GM18861 (cell line): ENCODE measurements around the gene RAPGEF1.
A peak's percentile ranks its signal among the peaks of the same experiment; 100 is the strongest.
"Not testable (repeated sequence)": the region's sequence is repeated elsewhere in the genome, so short reads cannot be mapped to it uniquely, and the experiment has no call there.

Source experiments
- ATAC-seq: cut with Tn5 transposase; IDR thresholded peaks from one replicate; pipeline ENCODE4 v1.9.1; 2021; ENCODE audit not compliant: unreplicated experiment

The RAPGEF1 gene

DNA sequence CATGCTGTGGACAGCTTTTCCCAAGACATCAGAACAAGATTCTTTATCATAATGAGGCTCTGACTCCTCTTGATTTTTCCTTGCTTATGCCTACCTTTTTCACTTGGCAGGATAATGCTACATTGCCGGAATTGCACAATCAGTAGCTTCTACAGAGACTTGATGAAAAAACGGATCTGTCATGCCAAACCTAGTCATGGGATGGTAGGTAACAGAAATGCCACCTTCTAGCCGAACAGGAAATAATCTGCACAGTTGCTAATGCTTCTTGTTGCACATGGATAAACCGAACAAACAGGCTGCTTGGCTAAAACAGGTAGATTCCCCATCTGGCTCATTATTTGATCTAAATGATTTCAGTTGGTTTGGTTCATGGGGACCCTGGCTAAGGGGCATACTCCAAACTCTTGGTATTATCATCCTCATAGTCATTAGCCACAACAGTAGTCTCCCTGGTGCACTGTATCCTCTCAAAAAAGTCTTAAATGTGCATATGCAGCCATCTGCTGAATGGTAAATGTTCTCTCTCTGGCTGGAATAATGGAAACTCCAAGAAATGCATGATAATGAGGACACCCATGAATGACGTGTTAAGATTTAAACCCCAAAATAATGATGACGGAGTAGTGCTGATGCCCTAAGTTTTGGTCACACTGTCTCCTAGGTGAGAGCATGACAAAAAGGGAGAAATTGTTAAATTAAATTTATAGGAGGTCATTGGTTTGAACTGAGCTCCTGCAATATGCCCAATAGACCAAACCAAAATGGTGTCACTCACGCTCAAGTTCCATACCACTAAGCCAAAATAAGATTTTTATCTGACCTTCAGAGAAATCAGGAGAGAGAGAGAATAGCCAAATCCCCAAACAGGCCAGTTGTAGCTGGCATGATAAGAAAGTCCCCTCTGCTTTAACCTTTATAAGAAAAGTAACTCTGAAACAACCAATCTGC is 47.0 kb downstream of the RAPGEF1 start:
- no peak for ATAC-seq

DNA sequence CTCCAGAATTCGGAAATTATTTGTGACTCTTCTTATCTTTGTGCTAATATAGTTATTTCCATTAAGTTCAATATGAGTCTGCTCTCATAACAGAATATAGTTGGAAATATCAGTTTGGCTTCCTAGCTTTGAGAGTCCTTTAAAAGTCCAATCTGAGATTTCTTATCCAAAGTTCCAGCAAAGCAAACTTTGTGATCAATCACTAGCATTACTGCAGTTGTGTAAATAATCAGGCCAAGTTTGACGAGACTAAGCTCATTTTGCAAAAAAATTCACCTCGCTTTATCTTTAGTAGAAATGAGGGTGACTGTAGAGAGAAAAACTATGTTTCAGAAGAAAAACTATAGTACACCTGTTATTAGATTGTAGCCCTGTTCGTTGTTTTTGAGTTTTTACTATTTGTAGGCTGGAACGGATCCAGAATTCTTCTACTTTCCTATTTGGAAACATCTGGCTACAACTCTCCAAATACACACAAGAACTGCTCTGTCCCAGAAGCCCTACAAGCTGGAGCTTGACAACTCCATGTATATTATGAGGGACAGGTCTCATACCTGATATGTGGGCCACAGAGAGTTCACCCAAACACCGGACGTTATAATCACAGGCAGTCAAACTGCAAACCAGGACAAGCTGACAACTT is 47.8 kb downstream of the RAPGEF1 start:
- ATAC-seq, result no peak

DNA sequence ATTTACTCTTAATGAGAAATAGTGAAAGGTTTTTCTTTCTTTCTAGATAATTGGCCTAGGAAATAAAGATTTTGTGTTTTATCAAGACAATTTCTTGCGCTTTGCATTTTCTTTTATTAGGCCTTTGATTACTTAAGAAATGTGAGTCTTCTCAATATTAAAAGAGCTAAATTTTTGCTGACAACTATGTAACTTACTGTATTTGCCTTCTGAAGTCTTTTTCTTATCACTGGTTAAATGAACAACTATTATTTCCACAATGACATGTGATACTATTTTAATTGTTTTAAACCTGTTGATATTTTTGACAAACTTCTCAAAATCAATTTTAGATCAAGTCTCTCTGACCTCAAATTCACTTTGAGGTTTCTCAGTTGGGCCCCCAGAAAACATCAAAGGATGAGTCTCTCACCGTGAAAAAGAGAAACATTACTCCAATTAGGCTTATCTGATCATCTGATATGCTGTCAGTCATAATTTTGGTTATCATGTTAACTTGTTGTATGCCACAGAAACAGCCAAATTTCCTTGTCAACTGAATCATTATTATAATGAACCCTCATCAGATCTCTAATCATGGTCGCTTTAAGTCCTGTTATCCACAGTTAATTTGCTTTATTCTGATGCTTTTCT is 48.8 kb downstream of the RAPGEF1 start:
- ATAC-seq, result no peak

DNA sequence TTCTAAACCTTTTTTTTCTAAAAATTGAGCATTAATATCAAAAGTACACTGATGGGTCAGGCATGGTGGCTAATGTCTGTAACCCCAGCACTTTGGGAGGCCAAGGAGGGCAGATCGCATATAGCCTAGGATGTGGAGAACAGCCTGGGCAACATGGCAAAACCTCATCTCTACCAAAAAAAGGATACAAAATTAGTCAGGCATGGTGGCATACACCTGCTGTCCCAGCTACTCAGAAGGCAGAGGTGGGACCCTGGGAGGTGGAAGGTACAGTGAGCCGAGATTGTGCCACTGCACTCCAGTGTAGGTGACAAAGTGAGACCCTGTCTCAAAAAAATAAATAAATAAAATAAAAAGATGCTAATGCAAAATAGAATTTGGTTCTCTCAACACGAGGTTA is 49.4 kb downstream of the RAPGEF1 start:
- no peak for ATAC-seq

DNA sequence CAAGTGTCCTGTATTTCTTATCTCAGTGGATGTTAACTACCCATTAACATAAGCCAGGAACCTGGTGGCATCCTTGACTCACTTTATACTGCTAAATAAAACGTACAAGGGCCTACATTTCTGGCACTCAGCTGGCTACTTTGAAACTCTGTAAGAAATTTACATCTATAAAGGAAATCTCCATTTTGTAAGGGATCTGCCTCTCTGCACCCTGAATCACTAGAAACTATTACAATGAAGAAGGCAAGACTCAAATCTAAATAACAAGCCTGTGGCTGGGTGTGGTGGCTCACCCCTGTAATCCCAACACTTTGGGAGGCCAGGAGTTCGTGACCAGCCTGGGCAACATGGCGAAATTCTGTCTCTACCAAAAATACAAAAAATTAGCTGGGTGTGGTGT is 51.5 kb downstream of the RAPGEF1 start:
- ATAC-seq, result no peak

DNA sequence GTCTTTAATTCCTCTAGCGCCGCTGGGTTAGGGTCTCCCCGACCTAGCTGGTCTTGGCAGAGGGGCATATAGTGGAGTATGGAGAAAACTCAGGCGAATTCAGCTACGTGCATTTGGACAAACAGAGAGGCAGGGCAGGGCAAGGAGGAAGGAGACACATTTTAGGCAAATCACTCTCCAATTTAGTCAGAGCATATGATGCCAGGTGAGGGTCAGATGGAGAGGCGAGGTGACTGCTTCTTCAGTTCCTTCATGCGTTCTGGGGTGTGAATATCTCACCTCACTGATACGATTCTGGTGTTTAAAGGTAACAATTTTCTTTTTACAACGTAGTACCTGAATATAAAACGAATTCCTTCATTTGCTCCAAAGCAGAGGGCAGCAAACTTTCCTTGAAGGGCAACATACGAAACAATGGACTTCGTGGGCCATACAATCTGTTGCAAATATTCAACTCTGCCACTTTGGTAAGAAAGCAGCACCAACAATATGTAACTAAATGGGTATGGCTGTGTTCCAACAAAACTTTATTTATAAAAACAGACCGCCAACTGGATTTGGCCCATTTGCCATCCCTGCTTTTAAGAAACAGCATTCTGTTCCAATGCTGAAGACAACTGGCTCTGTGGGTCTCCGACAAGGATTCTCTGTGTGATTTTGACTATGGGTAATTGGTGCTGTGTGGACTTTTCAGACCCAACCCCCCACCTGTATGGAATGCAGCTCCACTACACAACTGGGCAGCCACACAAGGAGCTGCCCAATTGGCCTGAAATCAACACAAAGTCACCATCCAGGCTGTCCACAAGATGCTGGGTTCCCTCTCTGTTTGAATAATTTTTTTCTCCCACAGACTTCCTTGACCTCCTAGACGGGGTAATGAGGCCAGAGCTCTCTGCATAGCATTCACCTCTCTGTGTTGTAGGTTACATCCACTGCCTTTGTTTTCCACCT is 53.8 kb downstream of the RAPGEF1 start:
- ATAC-seq, result no peak

DNA sequence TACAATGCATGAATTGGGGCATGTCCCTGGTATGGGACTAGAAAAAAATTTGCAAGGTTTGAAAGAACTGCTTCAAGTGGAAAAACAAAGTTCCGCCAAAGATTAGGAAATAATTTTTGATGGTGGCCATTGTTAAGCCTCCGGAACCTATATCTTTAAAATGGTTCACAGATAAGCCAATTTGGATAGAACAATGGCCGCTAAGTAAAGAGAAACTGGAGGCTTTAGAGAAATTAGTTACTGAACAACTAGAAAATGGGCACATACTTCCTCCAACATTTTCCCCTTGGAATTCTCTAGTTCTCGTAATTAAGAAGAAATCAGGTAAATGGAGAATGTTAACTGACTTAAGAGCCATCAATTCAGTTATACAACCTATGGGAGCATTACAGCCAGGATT is 56.8 kb downstream of the RAPGEF1 start:
- not testable (repeated sequence) for ATAC-seq

DNA sequence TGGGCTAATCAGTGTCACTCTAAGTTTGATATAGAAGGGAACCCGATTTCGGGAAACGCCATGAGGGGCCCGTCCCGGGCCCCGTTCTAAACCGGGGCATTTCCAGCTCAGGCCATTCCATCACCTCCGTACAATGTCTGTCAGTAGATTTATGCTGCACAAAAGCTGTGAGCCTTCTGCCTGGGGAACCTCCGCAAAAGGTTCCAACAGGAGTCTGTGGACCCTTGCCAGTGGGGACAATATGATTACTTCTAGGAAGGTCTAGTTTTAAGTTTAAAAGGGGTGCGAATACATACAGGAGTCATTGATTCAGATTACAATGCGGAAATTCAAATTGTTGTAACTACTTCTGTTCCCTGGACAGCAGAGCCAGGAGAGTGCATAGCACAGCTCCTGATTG is 57.6 kb downstream of the RAPGEF1 start:
- no peak for ATAC-seq

DNA sequence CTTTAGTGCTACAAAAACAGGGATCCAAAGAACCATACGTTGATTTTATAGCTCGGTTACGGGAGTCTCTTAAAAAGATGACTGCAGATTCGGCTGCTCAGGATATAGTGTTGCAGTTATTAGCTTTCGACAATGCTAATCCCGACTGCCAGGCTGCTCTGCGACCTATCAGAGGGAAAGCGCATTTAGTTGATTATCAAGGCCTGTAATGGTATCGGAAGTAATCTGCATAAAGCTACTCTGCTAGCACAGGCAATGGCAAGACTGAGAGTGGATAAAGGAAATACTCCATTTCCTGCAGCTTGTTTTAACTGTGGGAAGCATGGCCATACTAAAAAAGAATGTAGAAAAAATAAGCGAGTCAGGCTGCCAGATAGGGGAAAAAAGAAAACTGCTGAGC is 58.0 kb downstream of the RAPGEF1 start:
- not testable (repeated sequence) for ATAC-seq

DNA sequence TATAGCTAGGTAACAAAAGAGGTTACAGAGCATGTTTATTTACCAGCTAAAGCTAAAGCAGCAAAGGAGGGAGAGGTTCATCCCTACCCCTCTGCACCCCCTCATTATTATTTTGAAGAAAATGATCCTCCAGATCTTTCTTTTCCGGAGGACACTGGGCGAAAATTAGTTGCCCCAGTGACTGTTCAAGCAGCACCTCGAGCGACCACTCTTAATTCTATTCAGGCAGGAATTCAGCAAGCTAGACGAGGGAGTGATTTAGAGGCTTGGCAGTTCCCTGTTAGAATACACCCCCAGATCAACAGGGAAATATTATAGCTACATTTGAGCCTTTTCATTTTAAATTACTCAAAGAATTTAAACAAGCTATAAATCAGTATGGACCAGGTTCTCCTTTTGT is 58.8 kb downstream of the RAPGEF1 start:
- not testable (repeated sequence) for ATAC-seq

DNA sequence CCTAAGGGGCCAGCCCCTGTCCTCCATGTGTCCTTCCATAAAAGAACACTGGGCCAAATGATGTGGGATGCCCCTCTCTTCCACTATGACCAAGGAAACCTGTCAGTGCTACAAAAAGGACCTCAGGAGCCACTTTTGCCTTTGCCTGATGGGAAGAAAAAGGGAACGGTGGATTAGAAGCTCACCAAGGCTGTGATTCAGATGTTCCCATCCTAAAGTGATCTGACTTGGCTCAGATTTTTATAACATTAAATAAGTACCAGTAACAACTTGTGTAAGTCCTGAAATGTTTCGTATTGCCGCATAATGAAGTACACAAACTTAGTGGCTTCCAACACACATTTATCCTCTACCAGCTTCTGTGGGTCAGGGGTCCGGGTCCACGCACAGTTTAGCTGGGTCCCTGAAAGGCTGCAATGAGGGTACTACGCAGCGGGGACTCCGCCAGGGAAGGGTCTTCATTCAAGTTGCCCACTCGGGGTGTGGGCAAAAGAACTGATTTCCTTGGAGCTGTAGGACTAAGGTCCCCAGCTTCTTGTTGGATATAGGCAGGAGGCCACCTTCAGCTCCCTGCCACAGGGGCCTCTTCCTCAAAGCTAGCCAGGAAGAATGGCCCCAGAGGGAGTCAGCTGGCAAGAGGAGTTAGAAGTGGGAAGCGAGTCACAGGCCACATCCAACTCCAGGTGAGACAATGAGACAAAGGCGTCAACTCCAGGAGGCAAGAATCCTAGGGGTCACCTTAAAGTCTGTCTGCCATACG is 60.4 kb downstream of the RAPGEF1 start:
- no peak for ATAC-seq

DNA sequence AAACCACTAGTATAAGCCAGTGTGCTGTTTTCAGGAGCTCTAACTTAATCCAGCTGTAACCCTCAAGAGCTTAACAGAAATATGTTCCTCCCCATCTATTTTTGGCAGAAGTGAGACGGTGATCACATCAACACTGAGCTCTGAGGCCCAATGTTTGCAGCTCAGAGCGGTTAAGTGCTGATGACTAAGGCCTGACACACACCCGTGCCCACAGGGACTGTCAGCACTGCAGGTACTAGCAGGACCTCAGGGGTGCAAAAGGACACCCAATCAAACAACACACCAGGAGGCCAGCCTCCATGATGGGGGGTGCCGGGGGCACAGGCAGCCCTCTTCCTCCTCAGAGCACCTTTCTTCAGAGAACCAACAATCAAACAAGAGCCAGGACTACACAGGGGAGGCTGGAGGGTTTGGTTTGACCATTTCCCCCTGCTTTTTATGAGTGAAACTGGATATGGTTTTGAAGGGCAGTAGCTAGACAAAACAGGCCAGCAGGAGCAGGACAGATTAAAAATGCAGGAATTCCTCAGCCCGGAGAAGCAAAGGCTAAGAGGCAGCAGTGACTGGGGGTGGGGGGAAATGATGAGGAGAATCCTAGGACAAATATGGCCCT is 61.3 kb downstream of the RAPGEF1 start:
- ATAC-seq, result peak; percentile 74

DNA sequence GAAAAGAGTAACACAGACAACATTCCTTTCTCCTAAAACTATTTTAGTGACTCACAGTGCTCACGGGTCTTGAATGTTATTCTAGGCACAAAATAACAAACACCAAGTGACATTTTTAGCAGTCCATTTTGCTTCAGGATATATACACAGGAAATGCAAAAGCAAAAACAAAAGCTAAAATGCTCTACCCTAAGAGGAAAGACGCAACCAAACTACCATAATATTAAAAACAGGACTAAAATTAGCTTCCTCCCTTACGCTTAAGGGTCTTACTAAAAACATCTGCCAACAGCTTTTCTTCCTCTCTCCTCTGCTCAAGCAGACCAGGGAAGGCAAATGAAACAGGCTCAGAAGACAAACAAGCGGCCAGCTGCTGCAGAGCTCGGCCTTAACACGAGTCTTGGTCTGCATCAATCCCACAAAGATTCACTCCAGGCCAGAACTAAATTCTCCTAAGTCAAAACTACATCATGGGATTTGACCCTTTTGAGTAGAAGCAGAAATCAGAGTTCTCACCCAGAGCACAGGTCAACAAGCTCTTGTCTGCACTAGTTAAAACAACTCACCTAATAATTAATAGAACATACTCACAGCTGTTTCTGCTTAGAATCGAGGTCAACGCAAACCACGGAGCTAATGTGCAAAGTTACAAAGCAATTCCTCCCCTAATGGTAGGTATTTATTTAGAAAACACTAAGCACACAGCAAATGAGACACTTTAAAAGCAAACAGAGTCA is 62.3 kb downstream of the RAPGEF1 start:
- peak; percentile 35 for ATAC-seq

DNA sequence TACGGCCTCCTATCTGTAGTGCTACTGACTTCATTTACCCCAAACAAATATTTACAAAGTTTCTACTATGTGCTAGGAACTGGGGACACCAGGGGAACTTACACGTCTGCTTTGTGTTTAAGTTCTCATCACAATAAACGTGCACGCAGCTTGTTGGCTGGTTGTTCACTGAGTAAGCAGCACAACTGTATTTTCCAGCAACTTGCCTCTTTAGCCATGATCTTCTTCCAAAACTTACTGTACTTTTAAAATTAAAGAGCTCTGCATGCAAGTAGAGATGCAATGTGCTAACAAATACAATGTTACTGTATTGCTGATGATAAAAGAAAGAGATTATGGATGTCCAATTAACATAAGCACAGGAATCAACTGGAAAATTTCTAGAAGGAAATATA is 62.8 kb downstream of the RAPGEF1 start:
- no peak for ATAC-seq

DNA sequence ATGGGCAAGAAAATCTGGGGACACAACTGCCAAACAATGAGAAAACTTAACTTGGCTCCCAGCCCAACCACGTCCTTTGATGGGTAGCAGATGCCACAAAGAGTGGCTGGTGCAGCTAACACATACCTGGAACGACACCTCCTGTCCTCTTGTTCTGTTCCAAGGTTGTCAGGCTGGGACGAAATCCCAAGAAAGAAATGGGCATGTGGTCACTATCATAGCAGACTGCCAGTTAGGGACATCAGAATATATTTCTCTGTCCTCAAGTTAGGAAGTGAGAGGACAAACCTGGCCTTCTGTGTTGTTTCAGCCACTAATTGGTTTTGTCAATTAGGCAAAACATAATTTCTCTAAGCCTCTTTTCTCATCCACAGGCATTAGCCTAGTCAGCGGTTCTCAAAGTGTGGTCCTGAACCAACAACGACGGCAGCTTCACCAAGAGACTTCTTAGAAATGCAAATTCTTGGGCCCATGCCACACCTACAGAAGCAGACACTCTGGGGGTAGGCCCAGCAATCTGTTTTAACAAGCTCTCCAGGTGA is 63.4 kb downstream of the RAPGEF1 start:
- ATAC-seq, result no peak

DNA sequence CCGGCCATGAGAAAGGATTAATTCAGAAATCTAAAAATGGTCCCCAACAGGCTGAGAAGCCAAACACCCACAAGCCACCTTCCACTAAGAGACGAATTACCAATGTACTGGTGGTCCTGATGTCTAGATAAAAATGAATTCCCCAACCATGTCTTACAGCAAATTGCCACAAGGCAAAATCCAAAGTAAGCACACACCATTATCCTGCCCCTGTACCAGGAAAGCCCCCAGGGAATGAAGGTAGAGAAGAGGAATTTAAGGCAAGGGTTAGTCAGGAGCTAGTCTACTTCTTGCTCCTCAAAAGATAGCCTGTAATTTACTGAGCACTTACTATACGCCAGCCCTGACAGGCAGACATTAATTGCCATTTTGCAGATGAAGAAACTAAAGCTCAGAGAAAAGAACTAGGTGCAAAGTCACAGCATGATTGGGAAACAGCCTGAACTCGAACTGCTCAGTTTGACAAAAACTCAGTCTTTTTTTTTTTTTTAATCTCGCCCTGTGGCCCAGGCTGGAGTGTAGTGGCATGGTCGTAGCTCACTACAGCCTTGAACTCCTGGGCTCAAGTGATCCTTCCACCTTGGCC is 64.3 kb downstream of the RAPGEF1 start:
- ATAC-seq, result no peak

DNA sequence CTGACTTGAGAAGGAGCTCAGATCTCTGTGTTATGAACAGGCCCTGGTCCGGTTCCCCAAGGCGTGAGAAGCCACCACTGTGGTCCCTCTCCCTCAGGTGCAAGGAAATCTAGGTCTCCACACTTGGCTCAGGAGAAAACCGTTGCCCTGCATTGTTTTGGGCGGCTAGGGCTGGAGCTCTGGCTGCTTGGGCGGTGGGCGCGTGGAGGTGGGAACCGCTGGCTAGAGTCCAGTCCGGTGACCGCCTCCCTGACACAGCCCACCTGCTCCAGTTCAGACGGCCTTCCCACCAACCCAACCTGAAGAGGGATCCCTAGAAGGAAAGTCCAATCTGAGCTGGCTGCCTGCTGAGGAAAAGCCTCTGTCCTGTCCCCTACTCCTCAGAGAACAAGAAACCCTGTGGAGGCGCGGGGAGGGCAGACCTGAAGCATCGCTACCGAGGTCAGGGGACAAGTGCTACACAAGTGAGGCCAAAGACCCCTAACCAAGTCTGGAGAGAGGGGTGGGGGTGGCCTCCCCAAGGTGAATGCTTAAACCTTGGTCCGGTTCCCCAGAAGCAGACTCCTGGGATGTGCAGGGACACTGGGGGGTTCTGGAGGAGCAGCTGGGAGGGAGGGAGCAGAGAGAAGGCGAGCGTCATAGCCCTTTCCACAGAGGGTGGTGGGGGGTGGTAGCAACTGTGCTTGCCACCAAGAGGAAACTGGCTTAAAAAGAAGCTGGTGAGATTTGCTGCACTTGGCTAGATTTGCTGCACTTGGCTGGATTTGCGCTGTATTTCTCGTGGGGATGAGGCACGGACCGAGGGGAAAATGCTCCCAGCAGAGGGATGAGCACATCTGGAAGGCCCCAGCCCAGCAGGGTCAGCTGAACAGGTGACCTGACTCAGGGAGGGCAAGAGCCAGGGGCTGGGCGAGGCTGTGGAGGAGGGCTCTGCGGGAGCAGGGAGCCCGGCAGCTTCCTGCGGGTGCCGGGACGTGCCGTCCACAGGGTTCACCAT is 65.2 kb downstream of the RAPGEF1 start:
- ATAC-seq, result no peak
